OCI-LY7 (cell line): ENCODE results near the gene FHIT.

Experiments used
- CTCF ChIP-seq: fragments of 200-600 bp; sonication (generic); conservative IDR thresholded peaks from 2 replicates; pipeline ENCODE4 v1.5.1; 2014; ENCODE audit warnings: mild to moderate bottlenecking, antibody characterized with exemption, low read length, moderate library complexity, mixed read lengths
- EZH2phosphoT487 ChIP-seq: fragments of 200-600 bp; sonication (generic); IDR thresholded peaks from 2 replicates; pipeline ENCODE4 v1.6.1; 2018; ENCODE audit warnings: low read depth, borderline replicate concordance, mild to moderate bottlenecking, mixed run types, antibody characterized with exemption, low read length, moderate library complexity, mixed read lengths

- TF ChIP-seq CTCF (no peak), EZH2phosphoT487 (no peak)
Observed at GRCh38 chr3:60260546-60260945, 990.7 kb downstream of the FHIT start.
